Measurements from ENCODE around the gene PRR36.

Gene PRR36

DNA sequence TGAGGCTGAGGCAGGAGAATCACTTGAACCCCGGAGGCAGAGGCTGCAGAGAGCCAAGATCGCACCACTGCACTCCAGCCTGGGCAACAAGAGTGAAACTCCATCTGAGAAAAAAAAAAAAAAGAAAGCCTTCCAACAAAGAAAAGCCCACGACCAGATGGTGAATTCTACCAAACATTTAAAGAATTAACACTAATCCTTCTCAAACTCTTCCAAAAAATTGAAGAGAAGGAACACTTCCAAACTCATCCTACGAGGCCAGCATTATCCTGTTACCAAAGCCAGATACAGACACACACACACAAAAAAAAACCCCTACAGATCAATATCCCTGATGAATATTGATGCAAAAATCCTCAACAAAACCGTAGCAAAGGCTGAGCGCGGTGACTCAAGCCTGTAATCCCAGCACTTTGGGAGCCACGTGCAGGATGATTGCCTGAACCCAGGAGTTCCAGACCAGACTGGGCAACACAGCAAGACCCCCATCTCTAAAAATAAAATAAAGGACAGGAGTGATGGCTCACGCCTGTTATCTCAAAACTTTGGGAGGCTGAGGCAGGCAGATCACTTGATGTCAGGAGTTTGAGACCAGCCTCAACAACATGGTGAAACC, 50.4 kb downstream of the PRR36 start:
- no peaks in the 10 kb centered on the region for H3K9me3 ChIP-seq
- no peak for DNase-seq
- intact Hi-C loops (cut with DNase I; ENCODE audit: low total_unique reads): no loop called here
- H3K4me3 ChIP-seq: no peak overlapping the region
- H3K27me3 ChIP-seq: peaks cover 0 to 29% of the 10 kb centered on the region in 2 donors
- no peak overlapping the region for H3K27ac ChIP-seq
- no peak for TF ChIP-seq CTCF (IDR thresholded peaks at IDR 0.05)
- H3K4me1 ChIP-seq: peaks cover 0 to 2% (median 0%) of the 10 kb centered on the region in 4 donors
- H3K36me3 ChIP-seq: no peaks in the 10 kb centered on the region

DNA sequence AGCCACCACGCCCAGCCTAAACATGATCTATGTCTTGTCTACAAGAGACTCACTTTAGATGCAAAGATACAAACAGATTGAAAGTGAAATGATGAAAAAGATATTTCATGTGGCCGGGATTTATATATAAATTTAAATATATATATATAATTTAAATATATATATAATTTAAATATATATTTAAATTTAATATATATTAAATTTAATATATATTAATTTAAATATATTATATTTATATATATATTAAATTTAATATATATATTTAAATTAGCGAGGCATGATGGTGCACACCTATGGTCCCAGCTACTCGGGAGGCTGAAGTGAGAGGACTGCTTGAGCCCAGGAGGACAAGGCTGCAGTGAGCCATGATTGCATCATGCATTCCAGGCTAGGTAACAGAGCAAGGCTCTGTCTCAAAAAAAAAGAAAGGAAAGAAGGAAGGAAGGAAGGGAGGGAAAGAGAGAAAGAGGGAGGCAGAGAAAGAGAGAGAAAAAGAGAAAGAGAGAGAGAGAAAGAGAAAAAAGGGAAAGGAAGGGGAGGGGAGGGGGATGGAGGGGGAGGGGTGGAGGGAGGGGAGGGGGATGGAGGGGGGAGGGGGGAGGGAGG, 51.2 kb downstream of the PRR36 start:
- peaks cover 0 to 2% (median 0%) of the 10 kb centered on the region in 3 donors for H3K9me3 ChIP-seq
- intact Hi-C loops (cut with DNase I; ENCODE audit: low total_unique reads): no loop called here
- H3K27me3 ChIP-seq: peaks cover 0 to 35% of the 10 kb centered on the region in 2 donors
- no peak for DNase-seq
- no peaks in the 10 kb centered on the region for H3K4me1 ChIP-seq
- no peak for TF ChIP-seq CTCF (IDR thresholded peaks at IDR 0.05)
- H3K36me3 ChIP-seq: no peaks in the 10 kb centered on the region
- H3K4me3 ChIP-seq: no peak overlapping the region
- no peak overlapping the region for H3K27ac ChIP-seq

DNA sequence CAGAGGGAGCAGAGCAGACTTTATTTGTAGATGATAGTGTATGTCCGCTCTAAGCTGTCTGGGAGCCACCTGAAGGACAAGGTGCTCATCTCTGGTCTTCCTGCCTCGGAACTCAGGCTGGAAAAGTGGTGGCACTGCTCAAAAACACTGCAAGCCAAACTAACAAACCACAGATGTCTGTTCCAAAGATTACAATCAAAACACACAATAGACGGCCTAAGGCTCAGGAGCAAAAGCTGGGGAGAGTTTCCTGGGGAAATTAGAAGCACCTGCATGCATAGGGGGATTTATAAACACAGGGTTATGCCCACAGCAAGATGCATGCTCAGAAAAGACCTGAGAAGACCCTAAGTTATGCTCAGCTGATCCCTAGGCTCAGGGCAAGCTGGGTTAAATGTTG, 53.6 kb downstream of the PRR36 start:
- H3K27ac ChIP-seq: no peak overlapping the region
- peaks cover 0 to 33% of the 10 kb centered on the region in 2 donors for H3K27me3 ChIP-seq
- TF ChIP-seq CTCF (IDR thresholded peaks at IDR 0.05): no peak
- H3K4me3 ChIP-seq: no peak overlapping the region
- H3K4me1 ChIP-seq: no peaks in the 10 kb centered on the region
- no peak for DNase-seq
- H3K9me3 ChIP-seq: peaks cover 0 to 25% (median 9%) of the 10 kb centered on the region in 3 donors
- intact Hi-C loops (cut with DNase I; ENCODE audit: low total_unique reads): no loop called here
- peaks cover 0 to 5% (median 0%) of the 10 kb centered on the region in 3 donors for H3K36me3 ChIP-seq

DNA sequence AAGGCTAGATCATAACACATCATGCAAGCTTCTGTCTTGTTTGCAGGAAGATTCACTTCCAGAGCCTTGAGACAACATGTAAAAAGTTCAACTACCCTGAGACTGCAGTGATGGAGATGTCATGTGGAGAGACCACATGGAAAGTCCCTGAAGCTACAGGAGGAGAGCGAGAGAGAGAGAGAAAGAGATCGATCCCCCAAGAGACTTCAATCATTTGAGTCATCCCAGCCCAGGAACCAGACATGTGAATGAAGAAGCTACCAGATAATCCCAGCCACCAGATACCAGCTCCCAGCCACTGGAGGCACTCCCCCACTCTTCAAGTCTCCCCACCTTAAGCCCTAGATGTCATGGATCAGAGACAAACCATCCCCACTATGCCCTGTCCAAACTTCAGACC, 54.9 kb downstream of the PRR36 start:
- no peaks in the 10 kb centered on the region for H3K4me1 ChIP-seq
- H3K4me3 ChIP-seq: no peak overlapping the region
- peaks cover 0 to 5% (median 0%) of the 10 kb centered on the region in 3 donors for H3K36me3 ChIP-seq
- intact Hi-C loops (cut with DNase I; ENCODE audit: low total_unique reads): no loop called here
- no peak for TF ChIP-seq CTCF (IDR thresholded peaks at IDR 0.05)
- no peak for DNase-seq
- peaks cover 0 to 33% of the 10 kb centered on the region in 2 donors for H3K27me3 ChIP-seq
- H3K9me3 ChIP-seq: peaks cover 0 to 25% (median 9%) of the 10 kb centered on the region in 3 donors
- no peak overlapping the region for H3K27ac ChIP-seq

GRCh38 chr19:7818806-7819205, 55.4 kb downstream of the PRR36 start:
- Histone ChIP-seq H3K4me1 (no peaks in the 10 kb centered on the region), H3K27ac (no peak overlapping the region), H3K27me3 (peaks cover 0 to 35% of the 10 kb centered on the region in 2 donors), H3K9me3 (peaks cover 0 to 25% (median 9%) of the 10 kb centered on the region in 3 donors), H3K4me3 (no peak overlapping the region), H3K36me3 (peaks cover 0 to 5% (median 0%) of the 10 kb centered on the region in 3 donors)
- TF ChIP-seq CTCF (IDR thresholded peaks at IDR 0.05): no peak
- intact Hi-C loops (cut with DNase I; ENCODE audit: low total_unique reads): no loop called here
- no peak for DNase-seq
